Skeletal muscle tissue (tissue), 4 donors: ENCODE measurements around the gene ZP1. TPM values are rescaled to one million over a fixed set of nuclear protein-coding genes. Genes with fewer than 3 reads are reported as not detected.
A peak's percentile ranks its signal among the peaks of the same experiment; 100 is the strongest.

Experiments
- H3K27ac ChIP-seq: one replicate; pipeline ENCODE4 v1.7.0; 2013; ENCODE audit warnings: mild to moderate bottlenecking, low read depth, low read length, inconsistent platforms
- H3K27me3 ChIP-seq, 3 donors: one replicate each; pipeline ENCODE4 v1.7.0; 2013; ENCODE audit warnings: low read length in 3 of 3; ENCODE audit not compliant: control insufficient read depth in 3 of 3, insufficient read depth in 3 of 3
- H3K36me3 ChIP-seq, 3 donors: one replicate each; pipeline ENCODE4 v1.7.0; 2013; ENCODE audit warnings: low read length in 3 of 3; ENCODE audit not compliant: control insufficient read depth in 3 of 3, insufficient read depth in 3 of 3
- H3K4me1 ChIP-seq, 3 donors: one replicate each; pipeline ENCODE4 v1.7.0; 2013; ENCODE audit warnings: low read length in 3 of 3, mild to moderate bottlenecking in 3 of 3; ENCODE audit not compliant: control insufficient read depth in 3 of 3, insufficient read depth in 3 of 3
- H3K4me3 ChIP-seq, 3 donors: one replicate each; pipeline ENCODE4 v1.7.0; 2013; ENCODE audit warnings: low read length in 3 of 3
- H3K9ac ChIP-seq, 3 donors: one replicate each; pipeline ENCODE4 v1.7.0; 2013; ENCODE audit warnings: low read length in 3 of 3, mild to moderate bottlenecking in 3 of 3, moderate library complexity in 2 of 3, low read depth in 1 of 3
- H3K9me3 ChIP-seq, 3 donors: one replicate each; pipeline ENCODE4 v1.7.0; 2013; ENCODE audit warnings: low read length in 3 of 3; ENCODE audit not compliant: control insufficient read depth in 3 of 3
- total RNA-seq: library from RNA; depleted of rRNA; stranded (reverse); fragments of >200 nt; gene quantifications from one replicate; pipeline ENCODE4 v1.2.3, GENCODE V29; 2014
- donor health status: Osteomylitis.

Gene ZP1
- total RNA-seq, 1 donor from 2014 or later, result not detected

DNA sequence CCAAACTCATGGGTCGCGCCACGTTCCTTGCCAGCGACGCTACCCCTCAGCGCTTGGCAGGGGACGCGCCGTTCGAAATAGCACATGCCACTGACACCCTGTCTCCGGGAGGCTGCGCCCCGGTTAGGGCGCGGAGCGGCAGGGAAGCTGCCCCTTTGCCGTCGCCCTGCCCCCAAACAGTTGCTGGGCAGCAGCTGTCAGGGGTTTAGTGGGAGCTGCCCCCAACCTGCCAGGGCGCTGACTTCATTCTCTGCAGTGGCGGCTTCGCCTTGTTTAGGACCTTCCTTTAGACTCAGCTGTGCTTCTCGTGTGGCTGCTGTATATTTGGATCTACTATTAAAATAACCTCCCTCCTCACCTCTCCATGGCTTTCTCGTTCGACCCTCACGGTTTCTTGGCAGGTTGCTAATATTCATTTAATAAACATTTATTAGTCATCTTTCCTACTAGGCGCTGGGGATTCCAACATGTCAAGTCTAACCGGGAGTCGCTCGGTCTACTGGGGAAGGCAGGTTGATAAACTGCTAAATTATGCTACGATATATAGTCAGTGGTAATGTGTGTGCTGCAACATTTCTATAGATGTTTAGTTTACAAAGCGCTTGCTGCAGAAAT, 47.4 kb downstream of the ZP1 start:
- no peaks in the 10 kb centered on the region for H3K9me3 ChIP-seq
- peaks cover under 1 to 5% (median 4%) of the 10 kb centered on the region in 3 donors for H3K36me3 ChIP-seq
- H3K4me3 ChIP-seq, result peak overlapping the region; percentile 71 to 94 (median 76)
- H3K27ac ChIP-seq, result peak overlapping the region; percentile 95
- peak overlapping the region; percentile 85 to 95 (median 90) for H3K9ac ChIP-seq
- peaks cover 48 to 59% (median 58%) of the 10 kb centered on the region in 3 donors for H3K4me1 ChIP-seq
- no peaks in the 10 kb centered on the region for H3K27me3 ChIP-seq

DNA sequence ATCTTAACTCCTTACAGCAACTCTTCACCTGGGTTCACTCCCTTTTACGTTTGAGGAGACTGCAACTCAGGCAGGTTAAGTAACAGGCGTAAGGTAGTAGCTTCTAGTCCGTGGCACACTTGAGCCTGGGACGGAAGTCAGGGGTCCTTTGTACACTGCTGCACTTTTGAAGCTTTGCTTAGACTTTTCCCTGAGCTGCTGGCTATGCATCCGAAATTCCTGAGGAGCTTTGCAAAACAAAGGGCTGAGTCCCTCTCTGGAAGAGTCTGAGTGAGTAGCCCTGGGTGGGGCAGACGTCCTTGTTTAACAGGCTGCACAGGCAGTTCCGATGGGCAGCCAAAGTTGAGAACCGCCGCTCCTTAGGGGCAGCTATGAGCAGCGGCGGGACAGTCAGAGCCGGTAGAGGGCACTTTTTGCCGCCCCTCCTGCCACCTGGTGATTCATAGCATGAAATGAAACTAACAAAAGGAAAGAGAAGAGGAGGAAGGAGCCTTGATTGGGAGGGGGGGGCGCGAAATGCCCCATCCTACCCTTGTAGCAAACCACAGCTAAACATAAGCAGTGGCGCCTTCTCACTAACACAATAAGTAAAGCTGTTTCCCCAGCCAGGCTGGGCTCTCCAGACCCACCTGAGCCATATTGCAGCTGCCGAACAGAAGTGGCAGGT, 48.0 kb downstream of the ZP1 start:
- H3K9ac ChIP-seq, result peak overlapping the region; percentile 85 to 95 (median 90)
- peaks cover 52 to 66% (median 61%) of the 10 kb centered on the region in 3 donors for H3K4me1 ChIP-seq
- no peaks in the 10 kb centered on the region for H3K9me3 ChIP-seq
- peaks cover 6 to 11% (median 7%) of the 10 kb centered on the region in 3 donors for H3K36me3 ChIP-seq
- H3K4me3 ChIP-seq, result peak overlapping the region; percentile 71 to 94 (median 76)
- no peaks in the 10 kb centered on the region for H3K27me3 ChIP-seq
- H3K27ac ChIP-seq, result peak overlapping the region; percentile 95

DNA sequence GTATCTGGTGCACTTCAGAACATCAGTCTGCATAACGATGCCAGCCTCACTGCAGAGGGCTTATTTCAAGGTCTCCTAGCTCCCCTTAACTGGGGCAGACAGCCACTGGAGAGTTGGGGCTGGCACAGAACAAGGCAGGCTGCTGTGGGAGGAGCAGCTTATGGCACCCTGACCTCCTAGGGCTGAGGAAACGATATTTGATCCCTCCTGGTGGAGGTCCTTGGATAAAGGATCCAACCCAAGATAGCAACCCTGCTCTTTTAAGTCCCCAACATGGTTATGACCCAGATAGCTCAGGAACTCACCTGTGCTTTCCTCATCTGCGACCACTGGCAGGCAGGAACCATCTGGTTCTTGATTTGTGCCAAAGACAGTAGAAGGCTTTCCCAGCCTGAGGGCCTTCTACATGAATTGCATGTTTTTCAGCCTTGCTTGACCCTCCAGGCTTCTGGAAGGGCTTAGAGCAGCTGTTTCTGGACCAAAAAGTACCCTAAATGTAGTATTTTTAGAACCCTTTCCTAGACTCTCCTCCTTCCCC, 49.4 kb downstream of the ZP1 start:
- H3K36me3 ChIP-seq, result peaks cover 20 to 25% (median 21%) of the 10 kb centered on the region in 3 donors
- H3K27me3 ChIP-seq, result no peaks in the 10 kb centered on the region
- peak overlapping the region in 2 of 3 donors; percentile 0 to 8 for H3K4me3 ChIP-seq
- no peaks in the 10 kb centered on the region for H3K9me3 ChIP-seq
- H3K9ac ChIP-seq, result peak overlapping the region in 1 of 3 donors; percentile 2
- H3K4me1 ChIP-seq, result peaks cover 52 to 63% (median 56%) of the 10 kb centered on the region in 3 donors
- no peak overlapping the region for H3K27ac ChIP-seq

DNA sequence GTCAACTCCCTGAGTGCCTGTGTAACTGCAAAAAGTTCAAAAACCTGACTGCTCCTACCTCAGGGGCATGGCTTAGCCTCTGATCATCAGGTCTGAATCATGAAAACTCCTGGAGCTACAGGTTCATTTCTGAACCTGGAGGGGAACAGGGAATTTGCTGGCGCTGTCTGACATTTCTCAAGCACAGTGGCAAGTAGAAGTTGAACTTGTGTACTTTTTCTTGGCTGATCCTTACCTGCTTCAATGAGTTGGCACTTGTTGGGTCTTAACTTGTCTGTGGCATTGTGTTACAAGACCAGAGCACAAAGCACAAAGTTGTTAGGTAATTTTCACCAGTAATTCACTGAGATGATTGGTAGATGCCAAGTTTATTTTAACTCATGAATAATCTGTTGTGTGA, 49.9 kb downstream of the ZP1 start:
- no peak overlapping the region for H3K4me3 ChIP-seq
- H3K9ac ChIP-seq, result no peak overlapping the region
- no peaks in the 10 kb centered on the region for H3K9me3 ChIP-seq
- no peak overlapping the region for H3K27ac ChIP-seq
- peaks cover 25 to 30% (median 26%) of the 10 kb centered on the region in 3 donors for H3K36me3 ChIP-seq
- peaks cover 52 to 63% (median 56%) of the 10 kb centered on the region in 3 donors for H3K4me1 ChIP-seq
- H3K27me3 ChIP-seq, result no peaks in the 10 kb centered on the region

DNA sequence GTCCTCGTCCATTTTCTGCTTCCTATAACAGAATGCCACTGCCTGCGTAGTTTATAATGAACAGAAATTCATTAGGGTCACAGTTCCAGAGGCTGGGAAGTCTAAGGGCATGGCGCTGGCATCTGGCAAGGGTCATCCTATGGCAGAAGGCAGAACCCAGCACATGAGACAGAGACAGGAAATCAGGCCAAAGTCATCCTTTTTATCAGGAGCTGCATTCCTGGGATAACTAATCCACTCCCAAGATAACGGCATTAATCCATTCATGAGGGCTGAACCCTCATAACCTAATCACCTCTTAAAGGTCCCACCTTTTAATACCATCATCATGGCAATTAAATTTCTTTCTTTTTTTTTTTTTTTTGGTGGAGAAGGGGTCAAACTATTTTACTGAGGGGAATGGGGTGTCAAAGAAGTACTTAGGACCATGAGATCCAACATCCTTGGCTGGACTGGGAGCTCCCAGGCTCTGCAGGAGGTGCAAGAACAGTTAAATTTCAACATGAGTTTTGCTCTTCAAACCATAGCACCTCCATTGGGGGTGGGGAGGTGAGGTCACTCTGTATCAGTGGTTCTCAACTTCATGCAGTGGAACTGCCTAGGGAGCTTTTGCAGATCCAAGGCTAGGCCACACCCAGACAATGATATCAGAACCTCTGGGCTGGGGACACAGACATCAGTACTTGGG, 51.1 kb downstream of the ZP1 start:
- Histone ChIP-seq H3K4me3 (no peak overlapping the region), H3K27me3 (no peaks in the 10 kb centered on the region), H3K9ac (no peak overlapping the region), H3K4me1 (peaks cover 43 to 56% (median 46%) of the 10 kb centered on the region in 3 donors), H3K9me3 (no peaks in the 10 kb centered on the region), H3K27ac (no peak overlapping the region), H3K36me3 (peaks cover 33 to 38% (median 34%) of the 10 kb centered on the region in 3 donors)

DNA sequence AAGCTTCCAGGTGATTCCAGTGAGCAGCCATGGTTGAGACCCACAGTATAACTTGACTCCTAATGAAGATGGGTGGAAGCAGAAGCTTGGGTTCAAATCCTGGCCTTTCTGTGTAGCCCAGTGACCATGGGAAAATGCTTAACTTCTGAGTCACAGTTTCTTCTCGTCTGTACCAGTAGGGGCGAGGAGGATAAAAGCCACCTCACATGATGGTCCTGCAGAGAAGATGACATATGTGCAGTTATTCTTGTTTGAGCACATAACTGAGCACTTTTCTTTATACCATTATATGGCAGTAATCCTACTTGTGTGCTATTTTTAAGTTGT, 51.6 kb downstream of the ZP1 start:
- no peaks in the 10 kb centered on the region for H3K9me3 ChIP-seq
- H3K4me1 ChIP-seq, result peaks cover 43 to 60% (median 46%) of the 10 kb centered on the region in 3 donors
- no peak overlapping the region for H3K4me3 ChIP-seq
- no peaks in the 10 kb centered on the region for H3K27me3 ChIP-seq
- peaks cover 33 to 38% (median 34%) of the 10 kb centered on the region in 3 donors for H3K36me3 ChIP-seq
- no peak overlapping the region for H3K9ac ChIP-seq
- H3K27ac ChIP-seq, result no peak overlapping the region

DNA sequence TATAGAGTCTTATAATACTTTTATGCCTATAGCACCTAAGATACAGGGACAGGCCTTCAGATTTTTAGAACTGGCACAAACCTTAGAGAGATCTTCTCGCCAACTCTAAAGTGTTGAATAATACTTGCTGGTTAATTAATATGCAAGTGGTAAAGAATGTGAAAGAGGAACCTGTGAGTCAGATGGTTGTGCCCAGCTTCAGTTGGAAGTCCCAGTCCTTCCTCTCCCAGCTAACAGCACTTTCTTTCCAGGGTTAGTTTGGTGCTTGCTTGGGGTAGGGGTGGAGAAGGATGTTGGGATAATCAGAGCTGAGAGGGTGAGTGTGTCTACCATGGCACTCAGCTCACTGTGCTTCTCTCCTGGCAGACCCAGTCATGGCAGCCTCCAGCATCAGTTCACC, 52.0 kb downstream of the ZP1 start:
- Histone ChIP-seq H3K27ac (no peak overlapping the region), H3K9me3 (no peaks in the 10 kb centered on the region), H3K27me3 (no peaks in the 10 kb centered on the region), H3K9ac (no peak overlapping the region), H3K4me1 (peaks cover 46 to 63% (median 49%) of the 10 kb centered on the region in 3 donors), H3K4me3 (peak overlapping the region in 1 of 3 donors; percentile 37), H3K36me3 (peaks cover 33 to 38% (median 34%) of the 10 kb centered on the region in 3 donors)

DNA sequence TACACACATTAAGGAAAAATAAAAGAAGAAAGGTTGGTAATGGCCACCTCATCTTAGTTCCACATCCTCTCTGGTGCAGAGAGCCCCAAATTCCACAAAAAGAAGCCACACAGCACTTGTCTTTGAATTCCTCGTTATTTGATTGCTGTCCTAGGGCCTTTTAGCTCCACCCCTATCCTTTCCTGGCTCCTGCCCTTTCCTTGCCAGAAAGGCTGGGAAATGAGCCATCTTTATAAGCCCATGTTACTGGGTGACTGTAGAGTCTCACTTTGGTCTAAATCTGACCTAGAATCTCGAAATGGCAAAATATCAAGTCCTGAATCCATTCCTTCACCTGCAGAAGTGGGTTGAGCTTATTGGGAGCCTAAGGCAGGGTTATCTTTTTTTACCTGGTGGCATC, 52.6 kb downstream of the ZP1 start:
- Histone ChIP-seq H3K36me3 (peaks cover 33 to 38% (median 34%) of the 10 kb centered on the region in 3 donors), H3K4me1 (peaks cover 50 to 64% (median 51%) of the 10 kb centered on the region in 3 donors), H3K27me3 (peaks cover 2 to 4% (median 4%) of the 10 kb centered on the region in 3 donors), H3K9me3 (no peaks in the 10 kb centered on the region), H3K4me3 (no peak overlapping the region), H3K9ac (no peak overlapping the region), H3K27ac (no peak overlapping the region)

DNA sequence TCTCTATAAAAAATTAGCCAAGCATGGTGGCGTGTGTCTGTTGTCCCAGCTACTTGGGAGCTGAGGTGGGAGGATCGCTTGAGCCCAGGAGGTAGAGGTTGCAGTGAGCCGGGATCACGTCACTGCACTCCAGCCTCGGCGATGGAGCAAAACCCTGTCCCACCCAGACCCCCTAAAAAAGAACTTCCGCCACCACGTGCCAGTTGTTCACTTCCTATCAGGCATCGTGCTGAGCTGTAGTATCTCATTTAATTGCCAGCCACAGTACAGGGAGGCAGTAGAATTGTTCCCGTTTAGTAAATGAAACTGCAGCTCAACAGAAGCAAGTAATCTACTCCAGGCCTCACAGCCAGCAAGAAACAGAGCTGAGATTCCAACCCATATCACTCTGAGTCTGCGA, 53.9 kb downstream of the ZP1 start:
- peaks cover 39 to 58% (median 50%) of the 10 kb centered on the region in 3 donors for H3K4me1 ChIP-seq
- H3K9ac ChIP-seq, result no peak overlapping the region
- H3K36me3 ChIP-seq, result peaks cover 33 to 38% (median 34%) of the 10 kb centered on the region in 3 donors
- no peak overlapping the region for H3K4me3 ChIP-seq
- no peaks in the 10 kb centered on the region for H3K9me3 ChIP-seq
- peaks cover 9 to 17% (median 13%) of the 10 kb centered on the region in 3 donors for H3K27me3 ChIP-seq
- H3K27ac ChIP-seq, result no peak overlapping the region
